HepG2 (cell line): Measurements from ENCODE around the gene APLP1. TPM values are rescaled to one million over a fixed set of nuclear protein-coding genes. Genes with fewer than 3 reads are reported as not detected.

Experiments
- ATAC-seq: fragments of 200-7000 bp; cut with Tn5 transposase; 3 replicates; pipeline ENCODE4 v1.9.1; 2020; ENCODE audit warnings: mild to moderate bottlenecking, moderate library complexity
- BruUV-seq: library from RNA; stranded (reverse); fragments of 400-500 nt; replicated peaks from 2 replicates; lab custom pipeline; 2021; lab: Mats Ljungman, UMichigan
- CTCF ChIA-PET: fragments of 300-600 bp; formaldehyde crosslinking; extraction: SDS; loops from one replicate; lab custom pipeline; 2021; ENCODE audit warnings: low total read pairs, inconsistent platforms, low intra/inter-chr PET ratio; lab: Yijun Ruan, JAX
- POLR2A ChIA-PET: fragments of 350-600 bp; sonication (Branson Sonifier 250); formaldehyde crosslinking; loops from one replicate; lab custom pipeline; 2020; ENCODE audit warnings: antibody characterized with exemption, inconsistent platforms; lab: Yijun Ruan, JAX
- DNase-seq: peaks from one replicate; pipeline ENCODE4 v3.0.0-alpha.2; 2015; ENCODE audit warnings: low spot score
- FAIRE-seq: peaks from 3 replicates; lab custom pipeline; 2011; peaks lifted over from hg19 to GRCh38; lab: Jason Lieb, UNC
- H2AFZ ChIP-seq: one replicate; pipeline ENCODE4 v1.6.1; 2011; ENCODE audit warnings: low read length, inconsistent platforms
- H3K27ac ChIP-seq: fragments of 300-600 bp; 3 replicates; pipeline ENCODE4 v1.8.0; 2011; ENCODE audit warnings: mixed run types, mild to moderate bottlenecking, mixed read lengths, low read length, inconsistent platforms; ENCODE audit not compliant: insufficient read depth; ENCODE audit errors: extremely low read length
- H3K27me3 ChIP-seq, 2 experiments: fragments of 200-600 bp in 1 of 2; 2 replicates in 1 of 2; 3 replicates in 1 of 2; pipeline versions ENCODE4 v1.6.0 to v1.8.0; 2011; ENCODE audit warnings: low read length in 2 of 2, mild to moderate bottlenecking in 2 of 2, moderate library complexity in 2 of 2, inconsistent platforms in 1 of 2; ENCODE audit not compliant: insufficient read depth in 2 of 2, control insufficient read depth in 1 of 2
- H3K36me3 ChIP-seq, 2 experiments: fragments of 200-600 bp in 1 of 2; replicated peaks in 1 of 2; 2 replicates in 1 of 2; 3 replicates in 1 of 2; pipeline versions ENCODE4 v1.5.1 to v1.8.0; 2011; ENCODE audit warnings: low read length in 2 of 2, inconsistent platforms in 1 of 2; ENCODE audit not compliant: insufficient read depth in 2 of 2, control insufficient read depth in 1 of 2
- H3K4me1 ChIP-seq: 2 replicates; pipeline ENCODE4 v1.5.1; 2012; ENCODE audit warnings: low read length, inconsistent platforms; ENCODE audit not compliant: insufficient read depth
- H3K4me2 ChIP-seq: 2 replicates; pipeline ENCODE4 v1.6.0; 2011; ENCODE audit warnings: low read depth, low read length, inconsistent platforms
- H3K4me3 ChIP-seq, 3 experiments: fragments of 200-600 bp in 1 of 3; sonication (generic), shearing (Covaris generic) in 1 of 3; replicated peaks in 1 of 3; 2 replicates each; pipeline ENCODE4 v1.5.1; 2011 to 2016; ENCODE audit warnings: low read length in 3 of 3, inconsistent platforms in 2 of 3, low read depth in 2 of 3, mild to moderate bottlenecking in 2 of 3, control low read depth in 1 of 3, mixed read lengths in 1 of 3; ENCODE audit not compliant: insufficient read depth in 1 of 3
- H3K79me2 ChIP-seq: one replicate; pipeline ENCODE4 v1.6.1; 2011; ENCODE audit warnings: low read length, inconsistent platforms; ENCODE audit not compliant: insufficient read depth
- H3K9ac ChIP-seq: 2 replicates; pipeline ENCODE4 v1.6.0; 2011; ENCODE audit warnings: mild to moderate bottlenecking, low read depth, low read length, inconsistent platforms; ENCODE audit not compliant: insufficient read depth
- H3K9me3 ChIP-seq: 2 replicates; pipeline ENCODE4 v1.5.1; 2012; ENCODE audit warnings: mild to moderate bottlenecking, low read length
- H4K20me1 ChIP-seq: 2 replicates; pipeline ENCODE4 v1.6.0; 2011; ENCODE audit warnings: inconsistent platforms, mild to moderate bottlenecking, low read length, moderate library complexity; ENCODE audit not compliant: insufficient read depth
- AKNA ChIP-seq: sonication (generic); formaldehyde crosslinking; IDR thresholded peaks from 2 replicates; pipeline ENCODE4 v1.4.0; 2020; ENCODE audit warnings: missing genetic modification reagents, borderline replicate concordance
- ELF4 ChIP-seq: sonication (generic); formaldehyde crosslinking; IDR thresholded peaks from 2 replicates; pipeline ENCODE4 v1.5.0; 2020; ENCODE audit warnings: missing genetic modification reagents, mild to moderate bottlenecking, moderate library complexity, borderline replicate concordance
- GABPB1 ChIP-seq: IDR thresholded peaks from 2 replicates; pipeline ENCODE4 v1.6.1; 2016; ENCODE audit warnings: mild to moderate bottlenecking, missing genetic modification reagents, moderate library complexity, missing compliant biosample characterization
- PLRG1 ChIP-seq: fragments of 450-650 bp; conservative IDR thresholded peaks from 2 replicates; pipeline ENCODE4 v1.6.1; 2016
- RFXAP ChIP-seq: sonication (generic); formaldehyde crosslinking; IDR thresholded peaks from 2 replicates; pipeline ENCODE4 v1.4.0; 2020; ENCODE audit warnings: missing genetic modification reagents, borderline replicate concordance
- SMYD3 ChIP-seq: sonication (generic); formaldehyde crosslinking; IDR thresholded peaks from 2 replicates; pipeline ENCODE4 v1.8.1; 2023; ENCODE audit warnings: mild to moderate bottlenecking, missing genetic modification reagents
- ZNF280B ChIP-seq: sonication (generic); formaldehyde crosslinking; IDR thresholded peaks from 2 replicates; pipeline ENCODE4 v1.5.0; 2020; ENCODE audit warnings: missing genetic modification reagents, mild to moderate bottlenecking, borderline replicate concordance
- ZNF709 ChIP-seq: sonication (generic); formaldehyde crosslinking; IDR thresholded peaks from 2 replicates; pipeline ENCODE4 v1.5.0; 2020; ENCODE audit warnings: mild to moderate bottlenecking, missing genetic modification reagents
- ZNF782 ChIP-seq: sonication (generic); formaldehyde crosslinking; IDR thresholded peaks from 2 replicates; pipeline ENCODE4 v1.4.0; 2020; ENCODE audit warnings: missing genetic modification reagents, mild to moderate bottlenecking, borderline replicate concordance
- WGBS: methylation state at CpG from one replicate; pipeline ENCODE4 v1.1.6; 2017; ENCODE audit warnings: low lambda C conversion rate; 5-methylcytosine and 5-hydroxymethylcytosine counted together
- in situ Hi-C: cut with HindIII; loops from 2 replicates; pipeline ENCODE4 v1.10.0; 2017; ENCODE audit warnings: low pct_unique_long_range_greater_than_20kb; ENCODE audit not compliant: extremely low pct_ligation_motif_present
- intact Hi-C: fragments of 100-400 bp; cut with micrococcal nuclease; formaldehyde crosslinking; loops from one replicate; pipeline ENCODE4 v1.10.0; 2022; ENCODE audit not compliant: unreplicated experiment
- polyA plus RNA-seq, 8 experiments: library from polyadenylated mRNA; depleted of rRNA in 3 of 8; stranded (reverse) in 7 of 8; unstranded in 1 of 8; fragments of >200 nt; fragmentation: Illumina TruSeq in 4 of 8; extraction: Trizol in 4 of 8; gene quantifications; 2 replicates each; pipeline versions ENCODE4 v1.2.1 to v1.2.3, GENCODE V29; 2011 to 2016; ENCODE audit warnings: low read depth in 4 of 8, missing spikeins in 1 of 8, mixed read lengths in 1 of 8; ENCODE audit not compliant: insufficient read depth in 1 of 8
- total RNA-seq, 5 experiments: library from RNA; depleted of rRNA; stranded (reverse); fragments of >200 nt; fragmentation: Illumina TruSeq; extraction: Trizol; gene quantifications; 2 replicates each; pipeline ENCODE4 v1.2.3, GENCODE V29; 2016; ENCODE audit warnings: low read depth in 1 of 5

APLP1 gene
- total and polyA plus RNA-seq, 2 of the 13 experiments (the other 11 are each of a cell fraction or from before 2014, with no cell fraction given) = 2.0 to 2.9 TPM

GRCh38 chr19:35907377-35907745 is 39.0 kb downstream of the APLP1 start (continued):
- TF ChIP-seq ZNF280B (CRISPR knock-in tag) (no peak), ZNF782 (no peak), PLRG1 (no peak), ELF4 (CRISPR knock-in tag) (no peak), SMYD3 (CRISPR knock-in tag) (no peak), ZNF709 (CRISPR knock-in tag) (no peak), RFXAP (no peak), GABPB1 (CRISPR knock-in tag) (no peak)

- intact Hi-C loops = no loop called here
- BruUV-seq = no TSS peak
- FAIRE-seq (no peak), DNase-seq (no peak)
- POLR2A ChIA-PET = no interaction called here
- H3K79me2 ChIP-seq = no peaks in the 10 kb centered on the region
- H3K27ac ChIP-seq = no peak within 1 kb of the TSS
- H3K4me3 ChIP-seq = no peak within 1 kb of the TSS
- TF ChIP-seq AKNA (CRISPR knock-in tag) = no peak
- TF ChIP-seq, all 625 proteins: peak for 0
- Histone ChIP-seq H3K36me3 (no peaks in the 10 kb centered on the region), H4K20me1 (no peaks in the 10 kb centered on the region), H3K4me2 (no peak within 1 kb of the TSS), H3K9me3 (no peaks in the 10 kb centered on the region), H3K27me3 (peaks cover 0 to 13% of the 10 kb centered on the region in 2 experiments; a peak in 3 of 5 replicates), H3K9ac (no peak within 1 kb of the TSS), H3K4me1 (peaks cover 26% of the 10 kb centered on the region), H2AFZ (no peak within 1 kb of the TSS)
- 48% methylated on average over 9 of the region's 9 CpGs for WGBS
- CTCF ChIA-PET = no interaction called here
- in situ Hi-C loops = no loop called here
- no peak; the same call in 2 of the 3 replicates for ATAC-seq
Observed at GRCh38 chr19:35908010-35908441, 39.7 kb downstream of the APLP1 start, which contains the start of gene TYROBP. Gene TYROBP, minus strand, starts transcription at chr19:35908295. Its CDS starts 67 bp downstream, at chr19:35908228.
